Right lobe of liver (tissue), 6 donors: ENCODE data around the gene MX1. TPM values are rescaled to one million over a fixed set of nuclear protein-coding genes. Genes with fewer than 3 reads are reported as not detected.
A peak's percentile ranks its signal among the peaks of the same experiment; 100 is the strongest.

Source experiments
- ATAC-seq, 4 donors: fragments of 200-7000 bp; cut with Tn5 transposase; one replicate each; pipeline ENCODE4 v1.9.1; 2020; ENCODE audit warnings: mild to moderate bottlenecking in 4 of 4, moderate library complexity in 4 of 4
- DNase-seq, 3 donors: peaks; one replicate each; pipeline ENCODE4 v3.0.0-alpha.2; 2020
- H3K27ac ChIP-seq, 3 donors: fragments of 200-600 bp; one replicate each; pipeline ENCODE4 v1.8.0; 2022
- H3K27me3 ChIP-seq, 2 donors: fragments of 200-600 bp; one replicate each; pipeline ENCODE4 v1.8.0; 2022
- H3K36me3 ChIP-seq, 4 donors: fragments of 200-600 bp; sonication (generic) in 1 of 4; one replicate each; pipeline versions ENCODE4 v1.5.1 to v1.8.0; 2017 to 2022; ENCODE audit warnings: control low read depth in 1 of 4
- H3K4me1 ChIP-seq, 4 donors: fragments of 200-600 bp; sonication (generic) in 1 of 4; one replicate each; pipeline versions ENCODE4 v1.5.1 to v1.8.0; 2017 to 2022; ENCODE audit warnings: control low read depth in 1 of 4
- H3K4me3 ChIP-seq, 3 donors: fragments of 200-600 bp; one replicate each; pipeline ENCODE4 v1.8.0; 2022
- H3K9me3 ChIP-seq, 4 donors: fragments of 200-600 bp; sonication (generic) in 1 of 4; one replicate each; pipeline versions ENCODE4 v1.5.1 to v1.8.0; 2017 to 2022; ENCODE audit warnings: control low read depth in 1 of 4
- CTCF ChIP-seq, 4 donors: fragments of 200-600 bp in 3 of 4; fragments of 450-650 bp in 1 of 4; IDR thresholded peaks; one replicate each; pipeline versions ENCODE4 v1.5.1 to v1.8.0; 2016 to 2022; ENCODE audit warnings: antibody characterized with exemption in 4 of 4, mild to moderate bottlenecking in 2 of 4
- POLR2A ChIP-seq: fragments of 450-650 bp; IDR thresholded peaks from one replicate; pipeline ENCODE4 v1.6.1; 2017; ENCODE audit warnings: antibody characterized with exemption, mild to moderate bottlenecking
- WGBS: methylation state at CpG from one replicate; pipeline ENCODE4 v1.1.6; 2018; ENCODE audit warnings: low coverage, low lambda C conversion rate; ENCODE audit not compliant: insufficient coverage; ENCODE audit errors: missing lambda C conversion rate; 5-methylcytosine and 5-hydroxymethylcytosine counted together
- intact Hi-C, 2 donors: fragments of 100-400 bp; cut with DNase I; formaldehyde crosslinking; loops; one replicate each; pipeline versions ENCODE4 v1.11.2 to v1.14.1; 2022
- long read RNA-seq: library from polyadenylated mRNA; unstranded; transcript quantifications from one replicate; pipeline ENCODE4 v2.0.0, GENCODE V29; 2019
- total RNA-seq, 6 experiments: library from RNA; depleted of rRNA in 2 of 6; stranded (reverse); fragments of >200 nt in 2 of 6; fragmentation: NEBNext Ultra II Directional in 3 of 6; extraction: Animal tissue kit (Norgen Biotek cat#: 25700) in 3 of 6; gene quantifications; one replicate each; pipeline versions ENCODE4 v1.1.0 to v1.2.4, GENCODE V29; 2016 to 2023
- donor health status: DM: no; HTN: yes; CAD: no.
- donor health status: DM: no; HTN: no; CAD: no.
- donor health status: DM: no; HTN: no; CAD: no.
- donor health status: DM: no; HTN: yes; CAD: no.
- donor health status: DM: no; HTN: yes; CAD: no.

Gene MX1
- 10 to 100 TPM in 4 of 6 experiments, 1 to 10 TPM in 2; 6.1 to 25.4 (median 10.5) TPM for total RNA-seq
- long read RNA-seq, partial matches to known transcripts = 3 of 6 reads
- long read RNA-seq, other reads (novel, unspliced or antisense) = 3 of 6 reads

- TF ChIP-seq CTCF (IDR thresholded peaks at IDR 0.05) (no peak), POLR2A (peak; percentile 56)
- intact Hi-C loops = no loop called here
- no peaks in the 10 kb centered on the region for H3K27me3 ChIP-seq
- peak within 1 kb of the TSS; percentile 64 to 89 (median 70) for H3K4me3 ChIP-seq
- no peaks in the 10 kb centered on the region for H3K9me3 ChIP-seq
- 0% methylated on average over 15 of the region's 65 CpGs for WGBS
- DNase-seq (peak; percentile 83 to 87 (median 87)), ATAC-seq (peak; percentile 95 to 96 (median 96))
- H3K36me3 ChIP-seq = no peaks in the 10 kb centered on the region
- H3K4me1 ChIP-seq = peaks cover 0 to 5% (median 0%) of the 10 kb centered on the region in 4 donors
- peak within 1 kb of the TSS; percentile 20 to 84 (median 26) for H3K27ac ChIP-seq
Observed at GRCh38 chr21:41425954-41426675, at the start of gene MX1. Gene MX1, plus strand, starts transcription at chr21:41426239. Its CDS starts 5,832 bp downstream, at chr21:41432071.

- Histone ChIP-seq H3K4me1 (no peaks in the 10 kb centered on the region), H3K27ac (no peak overlapping the region), H3K36me3 (no peaks in the 10 kb centered on the region), H3K9me3 (no peaks in the 10 kb centered on the region), H3K4me3 (no peak overlapping the region), H3K27me3 (no peaks in the 10 kb centered on the region)
- WGBS = 76% methylated on average over 7 of the region's 16 CpGs
- no peak for TF ChIP-seq CTCF (IDR thresholded peaks at IDR 0.05)
- no peak for TF ChIP-seq POLR2A
- no peak for DNase-seq
- intact Hi-C loops = no loop called here
- no peak for ATAC-seq
Observed at GRCh38 chr21:41377715-41378114, 48.3 kb upstream of the MX1 start.

- WGBS = 84% methylated on average over 3 of the region's 8 CpGs
Observed at GRCh38 chr21:41378849-41379248, 47.2 kb upstream of the MX1 start.

GRCh38 chr21:41379901-41380300, 46.1 kb upstream of the MX1 start:
- H3K36me3 ChIP-seq = no peaks in the 10 kb centered on the region

More at GRCh38 chr21:41378849-41379248, 47.2 kb upstream of the MX1 start:
- no peak for TF ChIP-seq CTCF (IDR thresholded peaks at IDR 0.05)
- H3K27ac ChIP-seq = no peak overlapping the region
- DNase-seq = no peak
- H3K36me3 ChIP-seq = no peaks in the 10 kb centered on the region
- H3K4me3 ChIP-seq = no peak overlapping the region
- intact Hi-C loops = no loop called here
- H3K4me1 ChIP-seq = no peaks in the 10 kb centered on the region
- H3K27me3 ChIP-seq = no peaks in the 10 kb centered on the region
- no peaks in the 10 kb centered on the region for H3K9me3 ChIP-seq
- ATAC-seq = no peak

More at GRCh38 chr21:41379901-41380300, 46.1 kb upstream of the MX1 start:
- ATAC-seq (no peak), DNase-seq (no peak)
- no CpG with 5 or more reads among the region's 12 CpGs for WGBS
- intact Hi-C loops = no loop called here
- Histone ChIP-seq H3K4me1 (no peaks in the 10 kb centered on the region), H3K4me3 (no peak overlapping the region), H3K9me3 (no peaks in the 10 kb centered on the region), H3K27ac (no peak overlapping the region), H3K27me3 (no peaks in the 10 kb centered on the region)
- no peak for TF ChIP-seq CTCF (IDR thresholded peaks at IDR 0.05)
- no peak for TF ChIP-seq POLR2A
